ENCODE data around the gene MAP3K19.

Gene MAP3K19

DNA sequence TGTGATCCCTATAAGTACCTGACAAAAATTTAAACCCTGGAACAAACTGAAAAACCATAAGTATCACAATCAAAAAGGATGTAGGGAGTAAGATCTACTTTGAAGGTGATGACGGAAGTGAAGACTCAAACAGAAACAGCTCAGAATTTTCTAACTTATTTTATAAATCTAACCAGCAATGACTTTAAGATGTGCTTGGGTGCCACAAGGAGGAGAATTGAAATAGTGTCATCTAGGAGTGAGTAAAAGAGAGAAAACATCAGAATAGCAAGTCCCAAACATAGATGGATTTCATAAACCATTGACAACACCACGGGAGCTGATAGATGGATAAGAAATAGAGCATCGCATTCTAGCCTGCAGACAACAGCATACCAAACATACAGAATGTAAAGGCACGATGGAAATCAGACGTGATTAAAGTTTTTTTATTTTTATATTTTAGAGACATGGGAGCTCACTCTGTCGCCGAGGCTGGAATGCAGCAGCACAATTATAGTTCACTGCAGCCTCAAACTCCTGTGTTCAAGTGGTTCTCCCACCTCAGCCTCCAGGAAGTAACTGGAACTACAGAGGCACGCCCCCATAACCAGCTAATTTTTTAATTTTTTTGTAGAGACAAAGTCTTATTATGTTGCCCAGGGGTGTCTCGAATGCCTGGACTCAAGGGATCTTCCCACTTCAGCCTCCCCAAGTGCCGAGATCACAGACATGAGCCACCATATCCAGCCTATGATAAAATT is 36.9 kb downstream of the MAP3K19 start:
- TF ChIP-seq ZFX (IDR thresholded peaks at IDR 0.05; ENCODE audit: borderline replicate concordance) = no peak
- TF ChIP-seq, protein P1, sequence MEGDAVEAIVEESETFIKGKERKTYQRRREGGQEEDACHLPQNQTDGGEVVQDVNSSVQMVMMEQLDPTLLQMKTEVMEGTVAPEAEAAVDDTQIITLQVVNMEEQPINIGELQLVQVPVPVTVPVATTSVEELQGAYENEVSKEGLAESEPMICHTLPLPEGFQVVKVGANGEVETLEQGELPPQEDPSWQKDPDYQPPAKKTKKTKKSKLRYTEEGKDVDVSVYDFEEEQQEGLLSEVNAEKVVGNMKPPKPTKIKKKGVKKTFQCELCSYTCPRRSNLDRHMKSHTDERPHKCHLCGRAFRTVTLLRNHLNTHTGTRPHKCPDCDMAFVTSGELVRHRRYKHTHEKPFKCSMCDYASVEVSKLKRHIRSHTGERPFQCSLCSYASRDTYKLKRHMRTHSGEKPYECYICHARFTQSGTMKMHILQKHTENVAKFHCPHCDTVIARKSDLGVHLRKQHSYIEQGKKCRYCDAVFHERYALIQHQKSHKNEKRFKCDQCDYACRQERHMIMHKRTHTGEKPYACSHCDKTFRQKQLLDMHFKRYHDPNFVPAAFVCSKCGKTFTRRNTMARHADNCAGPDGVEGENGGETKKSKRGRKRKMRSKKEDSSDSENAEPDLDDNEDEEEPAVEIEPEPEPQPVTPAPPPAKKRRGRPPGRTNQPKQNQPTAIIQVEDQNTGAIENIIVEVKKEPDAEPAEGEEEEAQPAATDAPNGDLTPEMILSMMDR (IDR thresholded peaks at IDR 0.05) = no peak
- H3K27ac ChIP-seq = no peak overlapping the region

DNA sequence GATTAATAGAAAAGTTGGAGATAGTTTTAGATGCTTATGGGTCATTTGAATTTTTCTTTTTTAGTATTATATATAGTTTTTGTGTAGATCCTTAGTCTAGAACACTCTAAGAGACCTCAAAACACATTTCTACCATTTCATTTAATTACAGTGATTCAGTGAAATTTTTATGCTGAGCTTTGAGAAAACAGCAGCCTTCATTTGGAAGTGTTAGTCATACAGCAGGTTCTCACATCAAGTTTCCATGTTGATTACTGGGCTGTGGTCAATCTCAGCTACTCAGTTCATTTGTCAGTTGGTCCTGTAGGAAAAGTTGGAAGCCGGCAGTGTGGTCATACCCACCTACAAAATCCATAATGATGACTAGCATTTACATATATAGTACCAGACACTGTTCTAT is 37.9 kb downstream of the MAP3K19 start:
- no peak for TF ChIP-seq ZFX (IDR thresholded peaks at IDR 0.05; ENCODE audit: borderline replicate concordance)
- TF ChIP-seq, protein P1 (IDR thresholded peaks at IDR 0.05) = no peak
- no peak overlapping the region for H3K27ac ChIP-seq

DNA sequence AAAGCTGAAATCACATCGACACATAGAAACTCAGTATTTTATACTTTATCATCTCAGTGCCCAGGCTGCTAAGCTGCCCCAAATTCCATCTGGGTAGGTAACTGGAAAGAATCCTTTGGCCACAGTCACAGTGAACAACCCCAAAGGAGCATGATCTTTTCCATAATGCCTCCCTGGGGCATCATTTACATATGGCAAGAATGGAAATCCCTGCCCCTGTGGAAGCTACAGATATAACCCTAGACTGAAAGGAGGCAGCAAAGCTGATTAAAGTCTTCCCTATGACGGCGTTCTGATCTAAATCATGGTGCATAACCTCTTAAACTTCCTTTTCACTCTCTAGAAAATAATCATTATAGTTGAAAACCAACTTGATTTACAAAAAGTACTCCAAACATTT is 41.5 kb downstream of the MAP3K19 start:
- H3K27ac ChIP-seq = no peak overlapping the region
- TF ChIP-seq, protein P1 (IDR thresholded peaks at IDR 0.05) = no peak
- no peak for TF ChIP-seq ZFX (IDR thresholded peaks at IDR 0.05; ENCODE audit: borderline replicate concordance)

DNA sequence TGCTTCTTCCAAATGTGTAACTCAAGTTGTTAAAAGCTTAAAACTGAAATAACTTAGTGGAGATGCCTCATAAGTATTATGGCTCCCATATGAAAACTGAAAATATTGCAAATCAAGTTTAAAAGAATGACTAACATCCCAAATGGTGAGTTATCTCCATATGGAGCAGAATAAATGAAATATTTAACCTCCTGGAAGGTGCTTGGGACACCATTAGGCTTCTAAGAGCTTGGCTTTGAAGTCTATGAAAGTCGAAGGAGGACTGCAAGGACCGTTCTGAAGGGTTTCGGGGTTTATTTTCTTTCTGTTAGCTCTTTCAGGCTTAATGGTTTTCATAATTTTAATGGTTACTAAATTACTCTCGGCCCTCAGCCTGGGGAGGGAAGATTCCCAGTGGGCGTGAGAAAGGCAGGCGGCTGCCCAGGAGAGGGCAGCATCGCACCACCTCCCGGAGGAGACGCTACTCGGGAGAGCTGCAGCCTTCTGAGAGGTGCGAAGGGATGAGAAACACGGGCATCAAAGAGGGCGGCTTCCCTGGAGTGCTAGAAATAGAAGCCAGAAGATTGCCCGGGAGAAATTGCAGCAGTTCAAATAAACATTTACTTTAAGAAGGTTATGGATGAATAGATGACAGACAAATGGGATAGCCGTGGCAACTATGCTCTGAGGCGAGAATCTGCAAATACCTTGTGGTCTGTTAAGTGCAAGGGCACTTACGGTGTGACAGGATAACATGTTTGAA is 43.1 kb downstream of the MAP3K19 start:
- no peak overlapping the region for H3K27ac ChIP-seq
- TF ChIP-seq, protein P1 (IDR thresholded peaks at IDR 0.05) = peak; percentile 82
- TF ChIP-seq ZFX (IDR thresholded peaks at IDR 0.05; ENCODE audit: borderline replicate concordance) = no peak

DNA sequence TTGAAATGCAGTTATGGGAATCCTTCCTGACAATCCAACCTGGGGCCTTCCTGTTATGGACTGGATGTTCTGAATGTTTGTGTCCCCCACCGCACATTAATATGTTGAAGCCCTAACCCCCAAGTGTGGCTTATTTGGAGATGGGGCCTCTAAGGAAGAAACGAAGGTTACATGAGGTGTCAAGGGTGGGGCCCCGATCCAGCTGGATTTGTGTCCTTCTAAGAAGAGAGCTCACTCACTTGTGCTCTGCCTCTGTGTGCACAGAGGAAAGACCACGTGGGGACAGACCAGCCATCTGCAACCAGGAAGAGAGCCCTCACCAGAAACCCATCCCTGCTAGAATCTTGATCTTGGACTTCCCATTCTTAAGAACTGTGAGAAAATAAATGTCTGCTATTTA is 44.4 kb downstream of the MAP3K19 start:
- no peak for TF ChIP-seq ZFX (IDR thresholded peaks at IDR 0.05; ENCODE audit: borderline replicate concordance)
- H3K27ac ChIP-seq = no peak overlapping the region

DNA sequence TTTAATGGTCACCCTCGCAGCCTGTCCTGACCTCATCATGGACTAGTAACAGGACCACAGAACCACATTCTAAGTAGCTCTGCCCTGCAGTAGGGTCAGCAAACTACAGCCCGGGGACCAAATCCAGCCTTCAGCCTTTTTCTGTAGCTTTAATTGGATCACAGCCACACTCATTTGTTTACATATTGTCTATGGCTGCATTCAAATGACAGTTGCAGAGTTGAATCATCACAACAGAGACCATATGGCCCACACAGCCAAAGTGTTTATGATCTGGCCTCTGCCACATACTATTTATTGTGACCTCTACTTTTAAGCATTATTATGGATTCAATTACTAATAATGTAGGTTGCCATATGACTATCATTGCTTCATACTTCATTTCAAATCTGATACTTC is 47.7 kb downstream of the MAP3K19 start:
- no peak overlapping the region for H3K27ac ChIP-seq
- TF ChIP-seq ZFX (IDR thresholded peaks at IDR 0.05; ENCODE audit: borderline replicate concordance) = no peak
- TF ChIP-seq, protein P1 (IDR thresholded peaks at IDR 0.05) = no peak

DNA sequence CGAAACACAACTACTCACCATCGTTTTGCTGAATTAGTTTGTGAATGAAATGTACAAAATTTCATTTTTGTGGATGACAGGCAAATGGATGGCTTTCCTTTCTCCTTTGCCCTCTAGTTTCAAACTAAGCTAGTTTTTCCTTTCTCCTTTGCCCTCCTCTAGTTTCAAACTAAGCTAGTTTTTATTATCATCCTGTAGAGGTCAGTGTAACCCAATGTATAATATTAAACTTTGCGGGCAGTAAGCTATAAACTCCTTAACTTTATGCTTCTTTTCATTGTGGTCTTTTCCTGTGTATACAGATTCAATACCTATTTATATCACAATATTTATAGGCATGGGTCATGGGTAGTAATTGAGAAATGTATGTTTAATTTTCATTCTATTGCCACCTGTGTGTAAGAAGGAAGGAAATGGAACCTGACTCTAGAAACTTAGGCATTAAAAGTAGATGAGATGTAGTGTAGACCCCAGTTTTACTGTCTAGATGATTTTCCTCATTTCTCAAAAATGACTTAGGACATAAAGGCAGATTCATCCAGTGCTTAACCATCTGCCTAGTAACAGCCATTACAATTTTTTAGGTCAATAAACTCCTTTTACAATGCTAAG is 58.1 kb downstream of the MAP3K19 start:
- no peak overlapping the region for H3K27ac ChIP-seq
- no peak for TF ChIP-seq ZFX (IDR thresholded peaks at IDR 0.05; ENCODE audit: borderline replicate concordance)
- TF ChIP-seq, protein P1 (IDR thresholded peaks at IDR 0.05) = peak; percentile 48

Data from 22Rv1 (cell line).